DMS114 treated with DMSO at 0.1 percent for 48 hours (cell line): ENCODE results near the gene PTGER1.

Source experiments
- DNase-seq: peaks from one replicate; lab custom pipeline; 2025; ENCODE audit not compliant: unreplicated experiment; lab: John Stamatoyannopoulos, UW

Gene PTGER1

GRCh38 chr19:14502334-14503092 lies 27.4 kb upstream of the PTGER1 start:
- DNase-seq: no peak

- DNase-seq: no peak
Measured at GRCh38 chr19:14497228-14497921, 22.2 kb upstream of the PTGER1 start.

GRCh38 chr19:14496834-14497227 lies 21.7 kb upstream of the PTGER1 start:
- no peak for DNase-seq

DNA sequence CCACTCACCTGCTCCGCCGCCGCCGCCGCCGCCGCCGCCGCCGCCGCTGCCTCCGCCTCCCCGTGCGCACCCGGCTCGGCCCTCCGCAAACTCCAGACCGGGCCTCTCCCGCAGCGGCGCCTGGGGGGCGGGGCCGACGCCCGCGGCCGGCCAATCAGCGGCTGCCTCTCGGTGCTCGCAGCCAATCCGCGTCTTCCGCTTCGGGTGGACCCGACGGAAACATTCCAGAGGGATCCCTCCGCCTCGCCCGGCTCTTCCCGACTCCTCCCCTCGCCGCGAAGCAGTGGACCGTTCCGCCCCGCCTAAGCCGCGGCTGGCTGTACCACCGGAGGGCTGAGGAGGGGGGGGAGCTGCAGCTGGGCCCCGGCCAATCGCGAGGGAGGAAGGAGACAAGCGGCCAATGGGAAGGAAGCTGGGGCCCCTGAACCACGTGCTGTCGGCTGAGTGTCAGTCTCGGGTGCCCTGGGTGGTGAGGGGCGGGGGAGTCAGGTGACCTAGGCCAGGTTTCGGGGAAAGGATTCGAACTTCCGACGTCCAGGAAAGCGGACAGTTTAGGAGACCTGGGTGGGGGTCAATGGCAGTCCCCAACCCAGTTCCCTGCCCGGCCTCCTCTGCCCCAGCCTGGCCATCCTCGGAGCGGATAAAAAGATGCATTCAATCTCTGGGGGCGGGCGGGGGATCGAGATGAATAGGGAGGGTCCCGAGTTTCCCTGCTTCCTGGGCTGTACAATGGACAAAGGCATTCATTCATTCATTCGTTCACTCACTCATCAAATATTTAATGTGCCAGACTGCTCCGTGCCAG lies 21.1 kb upstream of the PTGER1 start, which contains the start of gene GIPC1:
TSS of gene GIPC1 (minus strand) at position 99 of the 805 bp plus-strand sequence. CDS start 13,151 bp downstream, outside the sequence.
- DNase-seq: peak; percentile 89

GRCh38 chr19:14495672-14496028 lies 20.5 kb upstream of the PTGER1 start:
- no peak for DNase-seq

GRCh38 chr19:14494910-14495671 lies 19.9 kb upstream of the PTGER1 start:
- no peak for DNase-seq

DNA sequence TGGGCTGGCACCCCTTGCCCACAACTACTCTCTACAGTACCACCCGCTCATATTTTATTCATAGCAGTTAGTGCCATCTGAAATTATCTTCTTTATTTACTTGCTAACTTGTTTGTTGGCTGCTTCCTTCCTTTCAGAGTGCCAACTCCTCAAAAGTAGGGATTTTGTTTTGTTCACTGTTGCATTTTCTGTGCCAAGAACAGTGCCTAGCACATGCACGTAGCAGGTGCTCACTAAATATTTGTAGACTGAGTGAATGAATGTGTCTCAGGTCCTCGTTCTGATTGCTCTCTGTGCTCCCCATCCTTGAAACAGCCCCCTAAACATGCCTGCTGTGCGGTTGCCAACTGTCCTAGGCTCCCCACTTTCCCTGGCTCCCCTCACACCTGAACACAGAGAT lies 19.3 kb upstream of the PTGER1 start:
- no peak for DNase-seq

DNA sequence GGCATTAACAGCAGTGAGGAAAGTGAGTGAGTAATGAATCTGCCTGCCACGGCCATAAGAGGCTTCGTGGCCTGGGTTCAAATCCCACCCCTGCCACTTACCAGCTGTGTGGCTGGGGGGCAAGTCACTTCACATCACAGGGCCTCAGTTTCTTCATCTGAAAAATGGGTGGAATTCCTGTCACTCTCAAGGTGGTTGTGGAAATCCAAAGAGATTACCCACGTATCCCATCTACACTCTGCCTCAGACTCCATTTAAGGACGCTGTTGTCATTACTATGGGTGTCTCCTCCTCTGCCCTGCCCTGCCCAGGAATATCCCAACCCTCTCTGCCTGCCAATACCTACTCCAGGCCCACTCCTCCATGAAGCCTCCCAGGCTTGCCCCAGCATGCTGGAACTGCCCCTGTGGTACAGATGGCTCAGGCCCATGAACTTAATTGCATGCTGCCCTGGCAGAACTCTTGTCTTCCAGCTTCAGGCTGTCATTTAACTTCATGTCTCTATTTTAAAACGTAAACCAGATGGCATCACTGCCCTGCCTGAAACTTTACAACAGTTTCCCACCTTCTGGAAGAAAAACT lies 17.7 kb upstream of the PTGER1 start:
- no peak for DNase-seq

- DNase-seq: no peak
Measured at GRCh38 chr19:14487370-14488125, 12.4 kb upstream of the PTGER1 start.

DNA sequence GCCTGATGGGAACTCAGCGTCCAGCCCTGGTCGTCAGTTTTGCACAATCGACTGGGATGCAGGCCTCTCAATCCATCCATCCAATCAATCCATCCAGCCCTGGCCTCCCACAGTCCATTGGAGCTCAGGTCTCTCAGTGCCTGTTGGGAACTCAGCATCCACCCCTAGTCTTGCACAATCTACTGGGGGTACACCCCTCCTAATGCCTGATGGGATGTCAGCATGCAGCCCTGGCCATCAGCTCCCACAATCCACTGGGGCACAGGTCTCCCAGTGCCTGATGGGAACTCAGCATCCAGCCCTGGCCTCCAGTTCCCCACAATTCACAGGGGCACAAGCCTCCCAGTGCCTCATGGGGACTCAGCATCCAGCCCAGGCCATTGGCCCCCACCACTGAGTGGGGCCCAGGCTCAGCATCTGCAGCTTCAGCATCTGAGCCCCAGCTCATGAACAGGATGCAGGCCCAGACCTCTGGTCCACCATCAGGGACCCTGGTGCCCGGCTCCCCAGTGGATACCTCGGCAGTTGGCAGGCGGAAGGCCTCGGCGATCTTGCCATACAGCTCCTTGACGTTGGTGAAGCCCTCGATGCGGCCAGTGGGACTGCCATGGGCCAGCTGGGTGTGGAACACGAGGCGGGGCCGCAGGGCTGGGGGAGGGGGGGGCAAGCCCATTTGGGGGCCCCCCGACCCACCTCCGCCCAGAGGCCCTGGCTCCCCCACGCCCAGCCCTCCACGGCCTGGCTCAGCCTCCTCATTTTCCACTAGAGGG lies 7.2 kb upstream of the PTGER1 start:
- DNase-seq: no peak

GRCh38 chr19:14480700-14481079 lies 5.5 kb upstream of the PTGER1 start:
- DNase-seq: no peak

GRCh38 chr19:14479975-14480699 lies 5.0 kb upstream of the PTGER1 start:
- no peak for DNase-seq

- no peak for DNase-seq
Measured at GRCh38 chr19:14479309-14479974, 4.3 kb upstream of the PTGER1 start.

- DNase-seq: no peak
Measured at GRCh38 chr19:14478113-14478545, 3.0 kb upstream of the PTGER1 start.

GRCh38 chr19:14477418-14478112 lies 2.4 kb upstream of the PTGER1 start:
- no peak for DNase-seq

GRCh38 chr19:14476673-14477401 lies 1.7 kb upstream of the PTGER1 start:
- no peak for DNase-seq

GRCh38 chr19:14476327-14476672 lies 1.1 kb upstream of the PTGER1 start:
- no peak for DNase-seq
